HepG2 (cell line): ENCODE data around the gene CYP19A1. TPM values are rescaled to one million over a fixed set of nuclear protein-coding genes. Genes with fewer than 3 reads are reported as not detected.

Experiments
- CEBPG ChIP-seq: IDR thresholded peaks from 2 replicates; pipeline ENCODE4 v1.6.1; 2016
- FOSL2 ChIP-seq: sonication (generic); formaldehyde crosslinking; IDR thresholded peaks from 2 replicates; pipeline ENCODE4 v1.4.0; 2020; ENCODE audit warnings: missing genetic modification reagents
- MED13 ChIP-seq: sonication (generic); formaldehyde crosslinking; IDR thresholded peaks from 2 replicates; pipeline ENCODE4 v1.5.0; 2020; ENCODE audit warnings: missing genetic modification reagents
- NFE2 ChIP-seq: sonication (generic); formaldehyde crosslinking; IDR thresholded peaks from 2 replicates; pipeline ENCODE4 v1.4.0; 2020; ENCODE audit warnings: missing genetic modification reagents
- PAX8 ChIP-seq: sonication (generic); formaldehyde crosslinking; IDR thresholded peaks from 2 replicates; pipeline ENCODE4 v1.8.0; 2022; ENCODE audit warnings: mild to moderate bottlenecking, missing genetic modification reagents, borderline replicate concordance
- PHF8 ChIP-seq: sonication (generic); formaldehyde crosslinking; IDR thresholded peaks from 2 replicates; pipeline ENCODE4 v1.5.0; 2020; ENCODE audit warnings: missing genetic modification reagents
- REPIN1 ChIP-seq: sonication (generic); formaldehyde crosslinking; IDR thresholded peaks from 2 replicates; pipeline ENCODE4 v1.8.0; 2022; ENCODE audit warnings: missing genetic modification reagents, low read depth, mild to moderate bottlenecking, borderline replicate concordance
- TSC22D2 ChIP-seq: sonication (generic); formaldehyde crosslinking; IDR thresholded peaks from 2 replicates; pipeline ENCODE4 v1.5.1; 2020; ENCODE audit warnings: missing genetic modification reagents, mild to moderate bottlenecking, borderline replicate concordance
- ZFP62 ChIP-seq: sonication (generic); formaldehyde crosslinking; IDR thresholded peaks from 2 replicates; pipeline ENCODE4 v1.4.0; 2020; ENCODE audit warnings: missing genetic modification reagents
- ZNF263 ChIP-seq: sonication (generic); formaldehyde crosslinking; IDR thresholded peaks from 2 replicates; pipeline ENCODE4 v1.4.0; 2020; ENCODE audit warnings: missing genetic modification reagents
- ZNF607 ChIP-seq: sonication (generic); formaldehyde crosslinking; IDR thresholded peaks from 2 replicates; pipeline ENCODE4 v1.5.1; 2020; ENCODE audit warnings: missing genetic modification reagents, mild to moderate bottlenecking, borderline replicate concordance
- ZNF703 ChIP-seq: sonication (generic); formaldehyde crosslinking; IDR thresholded peaks from 2 replicates; pipeline ENCODE4 v1.5.1; 2020; ENCODE audit warnings: missing genetic modification reagents, mild to moderate bottlenecking, moderate library complexity, borderline replicate concordance
- polyA plus RNA-seq, 8 experiments: library from polyadenylated mRNA; depleted of rRNA in 3 of 8; stranded (reverse) in 7 of 8; unstranded in 1 of 8; fragments of >200 nt; fragmentation: Illumina TruSeq in 4 of 8; extraction: Trizol in 4 of 8; gene quantifications; 2 replicates each; pipeline versions ENCODE4 v1.2.1 to v1.2.3, GENCODE V29; 2011 to 2016; ENCODE audit warnings: low read depth in 4 of 8, missing spikeins in 1 of 8, mixed read lengths in 1 of 8; ENCODE audit not compliant: insufficient read depth in 1 of 8
- total RNA-seq, 5 experiments: library from RNA; depleted of rRNA; stranded (reverse); fragments of >200 nt; fragmentation: Illumina TruSeq; extraction: Trizol; gene quantifications; 2 replicates each; pipeline ENCODE4 v1.2.3, GENCODE V29; 2016; ENCODE audit warnings: low read depth in 1 of 5
- TF ChIP-seq, protein P1 (sequence below): sonication (generic); formaldehyde crosslinking; IDR thresholded peaks from 2 replicates; pipeline ENCODE4 v1.4.0; 2020; ENCODE audit warnings: missing genetic modification reagents
- TF ChIP-seq, protein P2 (sequence below): IDR thresholded peaks from 2 replicates; pipeline ENCODE4 v1.4.0; 2020; ENCODE audit warnings: mild to moderate bottlenecking, missing genetic modification reagents
- TF ChIP-seq, protein P3 (sequence below): sonication (generic); formaldehyde crosslinking; conservative IDR thresholded peaks from 2 replicates; pipeline ENCODE4 v1.8.0; 2022; ENCODE audit warnings: mild to moderate bottlenecking, moderate library complexity, missing genetic modification reagents
- TF ChIP-seq, protein P4 (sequence below): sonication (generic); formaldehyde crosslinking; IDR thresholded peaks from 2 replicates; pipeline ENCODE4 v1.5.0; 2020; ENCODE audit warnings: missing genetic modification reagents
- TF ChIP-seq, protein P5 (sequence below): IDR thresholded peaks from 2 replicates; pipeline ENCODE4 v1.6.1; 2016; ENCODE audit warnings: low read depth

Gene CYP19A1
- total and polyA plus RNA-seq, 2 of the 13 experiments (the other 11 are each of a cell fraction or from before 2014, with no cell fraction given): 10.9 to 23.0 TPM

DNA sequence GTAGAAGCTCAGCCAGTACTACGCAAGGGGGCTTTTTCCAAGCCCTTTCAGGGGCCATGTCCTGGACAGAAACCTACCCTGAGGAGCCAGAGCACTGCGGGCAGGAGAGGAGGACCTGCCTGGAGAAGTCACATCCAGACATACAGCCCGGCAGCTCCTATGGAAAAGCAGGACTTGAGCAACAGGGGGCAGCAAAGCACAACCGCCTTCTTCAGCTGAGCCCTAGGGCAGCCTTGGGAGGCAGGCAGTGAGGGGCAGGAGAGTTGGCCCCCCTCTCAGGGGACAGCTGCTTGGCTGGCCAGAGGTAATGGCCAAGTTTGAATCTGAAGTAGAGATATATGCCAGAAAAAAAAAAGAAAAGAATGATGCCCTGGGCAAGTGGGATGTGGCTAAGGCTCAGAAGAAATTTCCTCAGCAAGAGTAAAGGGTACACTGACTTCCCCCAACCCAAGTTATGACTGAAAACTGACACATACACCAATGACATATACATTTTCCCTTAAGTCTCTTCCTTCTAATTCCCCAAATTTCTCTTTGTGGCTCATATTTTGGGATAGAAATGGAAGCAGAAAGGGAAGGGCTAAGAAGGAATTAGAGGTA is 56.9 kb downstream of the CYP19A1 start (continued):
- TF ChIP-seq, protein P1, sequence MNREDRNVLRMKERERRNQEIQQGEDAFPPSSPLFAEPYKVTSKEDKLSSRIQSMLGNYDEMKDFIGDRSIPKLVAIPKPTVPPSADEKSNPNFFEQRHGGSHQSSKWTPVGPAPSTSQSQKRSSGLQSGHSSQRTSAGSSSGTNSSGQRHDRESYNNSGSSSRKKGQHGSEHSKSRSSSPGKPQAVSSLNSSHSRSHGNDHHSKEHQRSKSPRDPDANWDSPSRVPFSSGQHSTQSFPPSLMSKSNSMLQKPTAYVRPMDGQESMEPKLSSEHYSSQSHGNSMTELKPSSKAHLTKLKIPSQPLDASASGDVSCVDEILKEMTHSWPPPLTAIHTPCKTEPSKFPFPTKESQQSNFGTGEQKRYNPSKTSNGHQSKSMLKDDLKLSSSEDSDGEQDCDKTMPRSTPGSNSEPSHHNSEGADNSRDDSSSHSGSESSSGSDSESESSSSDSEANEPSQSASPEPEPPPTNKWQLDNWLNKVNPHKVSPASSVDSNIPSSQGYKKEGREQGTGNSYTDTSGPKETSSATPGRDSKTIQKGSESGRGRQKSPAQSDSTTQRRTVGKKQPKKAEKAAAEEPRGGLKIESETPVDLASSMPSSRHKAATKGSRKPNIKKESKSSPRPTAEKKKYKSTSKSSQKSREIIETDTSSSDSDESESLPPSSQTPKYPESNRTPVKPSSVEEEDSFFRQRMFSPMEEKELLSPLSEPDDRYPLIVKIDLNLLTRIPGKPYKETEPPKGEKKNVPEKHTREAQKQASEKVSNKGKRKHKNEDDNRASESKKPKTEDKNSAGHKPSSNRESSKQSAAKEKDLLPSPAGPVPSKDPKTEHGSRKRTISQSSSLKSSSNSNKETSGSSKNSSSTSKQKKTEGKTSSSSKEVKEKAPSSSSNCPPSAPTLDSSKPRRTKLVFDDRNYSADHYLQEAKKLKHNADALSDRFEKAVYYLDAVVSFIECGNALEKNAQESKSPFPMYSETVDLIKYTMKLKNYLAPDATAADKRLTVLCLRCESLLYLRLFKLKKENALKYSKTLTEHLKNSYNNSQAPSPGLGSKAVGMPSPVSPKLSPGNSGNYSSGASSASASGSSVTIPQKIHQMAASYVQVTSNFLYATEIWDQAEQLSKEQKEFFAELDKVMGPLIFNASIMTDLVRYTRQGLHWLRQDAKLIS (CRISPR knock-in tag): no peak
- no peak for TF ChIP-seq ZNF607 (CRISPR knock-in tag)
- no peak for TF ChIP-seq MED13
- TF ChIP-seq, protein P2, sequence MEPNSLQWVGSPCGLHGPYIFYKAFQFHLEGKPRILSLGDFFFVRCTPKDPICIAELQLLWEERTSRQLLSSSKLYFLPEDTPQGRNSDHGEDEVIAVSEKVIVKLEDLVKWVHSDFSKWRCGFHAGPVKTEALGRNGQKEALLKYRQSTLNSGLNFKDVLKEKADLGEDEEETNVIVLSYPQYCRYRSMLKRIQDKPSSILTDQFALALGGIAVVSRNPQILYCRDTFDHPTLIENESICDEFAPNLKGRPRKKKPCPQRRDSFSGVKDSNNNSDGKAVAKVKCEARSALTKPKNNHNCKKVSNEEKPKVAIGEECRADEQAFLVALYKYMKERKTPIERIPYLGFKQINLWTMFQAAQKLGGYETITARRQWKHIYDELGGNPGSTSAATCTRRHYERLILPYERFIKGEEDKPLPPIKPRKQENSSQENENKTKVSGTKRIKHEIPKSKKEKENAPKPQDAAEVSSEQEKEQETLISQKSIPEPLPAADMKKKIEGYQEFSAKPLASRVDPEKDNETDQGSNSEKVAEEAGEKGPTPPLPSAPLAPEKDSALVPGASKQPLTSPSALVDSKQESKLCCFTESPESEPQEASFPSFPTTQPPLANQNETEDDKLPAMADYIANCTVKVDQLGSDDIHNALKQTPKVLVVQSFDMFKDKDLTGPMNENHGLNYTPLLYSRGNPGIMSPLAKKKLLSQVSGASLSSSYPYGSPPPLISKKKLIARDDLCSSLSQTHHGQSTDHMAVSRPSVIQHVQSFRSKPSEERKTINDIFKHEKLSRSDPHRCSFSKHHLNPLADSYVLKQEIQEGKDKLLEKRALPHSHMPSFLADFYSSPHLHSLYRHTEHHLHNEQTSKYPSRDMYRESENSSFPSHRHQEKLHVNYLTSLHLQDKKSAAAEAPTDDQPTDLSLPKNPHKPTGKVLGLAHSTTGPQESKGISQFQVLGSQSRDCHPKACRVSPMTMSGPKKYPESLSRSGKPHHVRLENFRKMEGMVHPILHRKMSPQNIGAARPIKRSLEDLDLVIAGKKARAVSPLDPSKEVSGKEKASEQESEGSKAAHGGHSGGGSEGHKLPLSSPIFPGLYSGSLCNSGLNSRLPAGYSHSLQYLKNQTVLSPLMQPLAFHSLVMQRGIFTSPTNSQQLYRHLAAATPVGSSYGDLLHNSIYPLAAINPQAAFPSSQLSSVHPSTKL (CRISPR knock-in tag): no peak
- TF ChIP-seq TSC22D2: no peak
- TF ChIP-seq, protein P3, sequence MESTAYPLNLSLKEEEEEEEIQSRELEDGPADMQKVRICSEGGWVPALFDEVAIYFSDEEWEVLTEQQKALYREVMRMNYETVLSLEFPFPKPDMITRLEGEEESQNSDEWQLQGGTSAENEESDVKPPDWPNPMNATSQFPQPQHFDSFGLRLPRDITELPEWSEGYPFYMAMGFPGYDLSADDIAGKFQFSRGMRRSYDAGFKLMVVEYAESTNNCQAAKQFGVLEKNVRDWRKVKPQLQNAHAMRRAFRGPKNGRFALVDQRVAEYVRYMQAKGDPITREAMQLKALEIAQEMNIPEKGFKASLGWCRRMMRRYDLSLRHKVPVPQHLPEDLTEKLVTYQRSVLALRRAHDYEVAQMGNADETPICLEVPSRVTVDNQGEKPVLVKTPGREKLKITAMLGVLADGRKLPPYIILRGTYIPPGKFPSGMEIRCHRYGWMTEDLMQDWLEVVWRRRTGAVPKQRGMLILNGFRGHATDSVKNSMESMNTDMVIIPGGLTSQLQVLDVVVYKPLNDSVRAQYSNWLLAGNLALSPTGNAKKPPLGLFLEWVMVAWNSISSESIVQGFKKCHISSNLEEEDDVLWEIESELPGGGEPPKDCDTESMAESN (CRISPR knock-in tag): no peak
- no peak for TF ChIP-seq PAX8
- TF ChIP-seq FOSL2 (CRISPR knock-in tag): 0 out of 2 replicates have a peak, but pooled peaks have one; percentile 18
- no peak for TF ChIP-seq PHF8 (CRISPR knock-in tag)
- peak; percentile 75 for TF ChIP-seq ZNF263 (CRISPR knock-in tag)
- TF ChIP-seq, protein P4, sequence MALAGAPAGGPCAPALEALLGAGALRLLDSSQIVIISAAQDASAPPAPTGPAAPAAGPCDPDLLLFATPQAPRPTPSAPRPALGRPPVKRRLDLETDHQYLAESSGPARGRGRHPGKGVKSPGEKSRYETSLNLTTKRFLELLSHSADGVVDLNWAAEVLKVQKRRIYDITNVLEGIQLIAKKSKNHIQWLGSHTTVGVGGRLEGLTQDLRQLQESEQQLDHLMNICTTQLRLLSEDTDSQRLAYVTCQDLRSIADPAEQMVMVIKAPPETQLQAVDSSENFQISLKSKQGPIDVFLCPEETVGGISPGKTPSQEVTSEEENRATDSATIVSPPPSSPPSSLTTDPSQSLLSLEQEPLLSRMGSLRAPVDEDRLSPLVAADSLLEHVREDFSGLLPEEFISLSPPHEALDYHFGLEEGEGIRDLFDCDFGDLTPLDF (CRISPR knock-in tag): no peak
- TF ChIP-seq NFE2: no peak
- no peak for TF ChIP-seq REPIN1 (CRISPR knock-in tag)
- TF ChIP-seq CEBPG (CRISPR knock-in tag): no peak
- TF ChIP-seq, protein P5, sequence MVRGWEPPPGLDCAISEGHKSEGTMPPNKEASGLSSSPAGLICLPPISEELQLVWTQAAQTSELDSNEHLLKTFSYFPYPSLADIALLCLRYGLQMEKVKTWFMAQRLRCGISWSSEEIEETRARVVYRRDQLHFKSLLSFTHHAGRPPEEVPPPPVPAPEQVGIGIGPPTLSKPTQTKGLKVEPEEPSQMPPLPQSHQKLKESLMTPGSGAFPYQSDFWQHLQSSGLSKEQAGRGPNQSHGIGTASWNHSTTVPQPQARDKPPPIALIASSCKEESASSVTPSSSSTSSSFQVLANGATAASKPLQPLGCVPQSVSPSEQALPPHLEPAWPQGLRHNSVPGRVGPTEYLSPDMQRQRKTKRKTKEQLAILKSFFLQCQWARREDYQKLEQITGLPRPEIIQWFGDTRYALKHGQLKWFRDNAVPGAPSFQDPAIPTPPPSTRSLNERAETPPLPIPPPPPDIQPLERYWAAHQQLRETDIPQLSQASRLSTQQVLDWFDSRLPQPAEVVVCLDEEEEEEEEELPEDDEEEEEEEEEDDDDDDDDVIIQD (CRISPR knock-in tag): 0 out of 2 replicates have a peak, but pooled peaks have one; percentile 20
- no peak for TF ChIP-seq ZNF703 (CRISPR knock-in tag)
- TF ChIP-seq ZFP62 (CRISPR knock-in tag): no peak
